Bone marrow (tissue), 2 donors: ENCODE results near the gene EPHA8.

ENCODE experiments used
- DNase-seq, 2 donors: peaks; one replicate each; lab custom pipeline; 2025; lab: John Stamatoyannopoulos, UW

EPHA8 gene

DNA sequence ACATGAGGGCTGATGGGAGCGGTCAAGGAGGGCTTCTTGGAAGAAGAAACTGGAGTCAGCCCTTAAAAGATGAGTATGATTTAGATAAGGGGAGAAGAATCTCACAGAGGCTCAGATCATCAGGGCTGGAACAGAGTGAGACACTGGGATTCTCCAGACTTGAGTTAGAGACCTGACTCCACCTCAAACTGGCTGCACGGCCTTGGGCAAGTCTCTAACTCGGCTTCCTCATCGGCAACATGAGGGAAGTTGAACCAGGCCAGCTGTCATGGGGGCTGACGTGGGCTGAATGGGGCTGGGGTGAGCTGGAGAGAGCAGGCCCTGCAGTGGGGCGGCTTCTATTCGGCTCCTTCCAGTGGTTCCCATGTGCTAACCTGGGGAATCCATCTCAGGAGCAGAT lies 82.6 kb downstream of the EPHA8 start:
- DNase-seq: no peak

DNA sequence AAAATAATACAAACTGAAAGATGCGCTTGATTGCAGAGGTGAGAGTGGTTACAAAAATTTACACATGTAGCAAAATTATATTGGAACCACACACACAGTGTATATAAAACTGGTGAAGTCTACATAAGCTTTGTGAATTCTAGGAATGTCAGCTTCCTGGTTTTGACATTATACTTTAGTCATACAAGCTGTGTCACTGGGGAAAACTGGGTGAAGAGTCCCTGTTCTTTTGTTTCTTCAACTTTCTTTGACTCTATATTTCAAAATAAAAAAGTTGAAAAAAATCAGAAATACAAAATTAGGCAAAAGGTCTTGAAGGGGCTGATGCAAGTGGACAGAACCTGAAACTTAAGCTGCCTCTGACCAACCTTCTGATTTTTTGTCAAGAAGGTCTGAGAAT lies 83.1 kb downstream of the EPHA8 start:
- DNase-seq: no peak

DNA sequence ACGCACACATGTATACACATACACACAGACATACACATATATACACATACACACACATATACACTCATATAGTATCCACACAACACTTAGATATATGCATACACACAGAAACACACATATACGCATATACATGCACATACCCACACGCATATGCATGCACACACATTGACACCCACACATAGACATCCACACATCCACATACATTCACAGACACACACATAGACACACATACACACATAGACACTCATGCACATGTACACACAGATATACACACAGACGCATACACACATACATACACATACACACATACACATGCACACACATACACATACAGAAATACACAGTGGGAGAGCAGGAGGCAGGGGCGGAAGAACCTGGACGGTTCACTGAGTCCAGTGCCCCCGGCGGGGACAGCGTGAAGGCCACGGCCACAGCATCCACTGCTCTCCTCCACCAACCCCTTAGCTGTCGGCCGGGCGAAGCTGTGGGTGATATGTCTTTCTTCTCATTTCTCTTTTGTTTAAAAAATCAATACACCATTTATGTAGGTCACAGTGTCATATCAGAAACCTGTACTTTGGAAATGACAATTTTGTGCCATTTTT lies 86.9 kb downstream of the EPHA8 start:
- DNase-seq: no peak

DNA sequence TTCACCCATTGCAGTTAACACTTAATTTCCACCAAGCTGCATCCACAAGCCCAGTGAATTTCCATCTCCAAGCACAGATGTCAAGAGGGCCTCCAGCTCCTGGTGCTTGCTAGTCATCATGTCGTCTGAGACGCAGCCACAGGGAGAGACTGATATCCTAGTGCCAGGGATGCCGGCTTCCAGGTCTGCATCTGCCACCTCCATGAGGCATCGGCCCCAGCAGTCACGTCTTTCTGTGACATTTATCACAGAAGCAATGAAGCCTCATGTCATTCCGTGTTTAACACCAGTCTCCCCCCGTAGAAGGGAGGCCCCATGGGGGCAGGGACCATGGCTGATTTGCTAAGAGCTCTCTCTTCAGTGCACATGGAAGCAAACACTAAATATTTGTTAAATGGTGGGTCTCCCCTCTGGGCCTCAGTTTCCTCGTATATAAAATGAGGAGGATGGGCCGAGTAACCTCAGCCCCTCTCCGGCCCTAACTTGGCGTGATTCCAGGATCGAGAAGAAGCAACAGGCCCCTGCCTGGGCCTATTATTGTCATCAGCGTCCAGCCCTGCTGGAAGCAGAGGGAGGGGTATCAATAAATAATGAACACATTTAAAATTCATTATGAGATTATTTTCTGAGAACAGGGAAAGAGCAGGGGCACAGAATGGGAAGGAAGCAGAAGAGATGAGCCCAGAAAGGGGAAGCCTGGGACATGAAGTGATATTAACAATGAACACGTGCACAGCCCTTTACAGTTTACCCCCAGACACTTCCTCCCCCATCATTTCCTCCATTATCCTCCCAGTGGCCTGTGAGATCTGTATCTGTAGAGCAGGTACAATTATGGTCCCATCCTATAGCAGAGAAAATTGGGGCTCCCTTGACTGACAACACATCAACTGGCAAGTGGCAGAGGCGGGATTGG lies 88.9 kb downstream of the EPHA8 start:
- DNase-seq: no peak

DNA sequence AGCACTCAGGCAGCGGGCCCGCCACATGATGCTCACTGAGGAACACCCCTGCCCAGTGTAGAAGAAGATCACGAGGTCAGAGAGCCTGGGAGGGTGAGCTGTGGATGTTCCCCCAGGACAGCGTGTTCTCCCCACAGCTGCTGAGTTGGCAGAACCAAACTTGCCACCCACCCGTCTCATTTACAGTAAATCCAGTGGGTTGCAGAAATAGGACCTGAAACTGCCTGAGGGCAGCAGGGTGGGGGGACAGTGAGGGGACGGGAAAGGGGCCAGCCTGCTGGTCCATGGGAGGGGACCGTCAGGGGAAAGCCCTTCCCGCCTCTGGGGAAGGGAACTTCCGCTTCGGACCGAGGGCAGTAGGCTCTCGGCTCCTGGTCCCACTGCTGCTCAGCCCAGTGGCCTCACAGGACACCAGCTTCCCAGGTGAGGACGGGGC lies 89.6 kb downstream of the EPHA8 start, which contains the start of gene C1QB:
Gene C1QB, plus strand, starts transcription at position 356 of the 436 bp plus-strand sequence. CDS start 6,227 bp downstream, outside the sequence.
- no peak for DNase-seq
